Muscle of back (tissue), 11 donors: ENCODE measurements around the gene PIGK. TPM values are rescaled to one million over a fixed set of nuclear protein-coding genes. Genes with fewer than 3 reads are reported as not detected.

ENCODE experiments used
- DNase-seq, 3 donors: peaks; one replicate each; pipeline versions ENCODE4 v3.0.0 to v3.0.0-alpha.2; 2013
- polyA plus RNA-seq, 10 donors: library from polyadenylated mRNA; unstranded; fragments of 120-200 nt; gene quantifications; one replicate each; pipeline ENCODE4 v1.2.1, GENCODE V29; 2013; ENCODE audit not compliant: insufficient read length in 10 of 10

PIGK gene
- polyA plus RNA-seq, 10 donors = 24.5 to 36.6 (median 29.3) TPM

GRCh38 chr1:77044133-77044849 is 174.9 kb downstream of the PIGK start:
- no peak for DNase-seq

DNA sequence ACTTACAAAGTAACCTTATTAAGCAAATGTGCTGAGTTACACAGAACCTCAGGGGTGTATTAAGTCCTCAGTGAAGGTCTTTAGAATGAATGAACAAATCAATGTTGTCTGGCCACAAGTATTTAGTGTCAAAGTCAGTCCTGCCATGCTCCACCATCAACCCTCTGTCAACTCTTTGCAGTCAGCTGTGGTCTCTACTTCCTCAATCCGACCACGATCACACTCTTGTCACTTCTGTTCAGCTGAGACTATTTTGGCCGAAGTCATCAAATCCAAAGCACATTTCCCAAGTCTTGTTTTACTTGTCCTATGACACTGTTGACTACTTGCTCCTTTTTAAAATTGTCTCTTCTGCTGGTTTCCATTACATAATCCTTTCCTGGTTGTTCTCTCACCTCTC is 178.4 kb downstream of the PIGK start:
- DNase-seq = no peak

GRCh38 chr1:77039739-77040138 is 179.5 kb downstream of the PIGK start:
- DNase-seq = peak in 1 of 3 donors; percentile 94

- no peak for DNase-seq
Observed at GRCh38 chr1:77039111-77039510, 180.1 kb downstream of the PIGK start.

Other genes starting within 250 kb of the PIGK start
- gene AK5, start 62.6 kb upstream of the PIGK start, polyA plus RNA-seq = 10 to 100 TPM in 2 of 10 donors, 1 to 10 TPM in 8; 5.4 to 10.9 (median 8.9) TPM